Measurements from ENCODE around the gene LRP11. TPM values are rescaled to one million over a fixed set of nuclear protein-coding genes. Genes with fewer than 3 reads are reported as not detected.

LRP11 gene
- total RNA-seq, 2 experiments from 2014 or later: 1.8 to 2.1 TPM

GRCh38 chr6:149888659-149889058 lies 24.5 kb upstream of the LRP11 start:
- Mint-ChIP-seq H3K27me3 (no peaks in the 10 kb centered on the region), H3K4me3 (no peak overlapping the region), H3K27ac (no peak overlapping the region), H3K4me1 (no peaks in the 10 kb centered on the region), H3K36me3 (no peaks in the 10 kb centered on the region), H3K9me3 (no peaks in the 10 kb centered on the region)
- DNase-seq: no peak

GRCh38 chr6:149888093-149888492 lies 23.9 kb upstream of the LRP11 start:
- no peak for DNase-seq
- no peaks in the 10 kb centered on the region for H3K27me3 Mint-ChIP-seq
- H3K36me3 Mint-ChIP-seq: no peaks in the 10 kb centered on the region
- H3K27ac Mint-ChIP-seq: no peak overlapping the region
- H3K4me1 Mint-ChIP-seq: no peaks in the 10 kb centered on the region
- H3K4me3 Mint-ChIP-seq: no peak overlapping the region
- H3K9me3 Mint-ChIP-seq: no peaks in the 10 kb centered on the region

- no peak for DNase-seq
- no peak overlapping the region for H3K27ac Mint-ChIP-seq
- no peak overlapping the region for H3K4me3 Mint-ChIP-seq
- no peaks in the 10 kb centered on the region for H3K9me3 Mint-ChIP-seq
- H3K36me3 Mint-ChIP-seq: no peaks in the 10 kb centered on the region
- no peaks in the 10 kb centered on the region for H3K4me1 Mint-ChIP-seq
- H3K27me3 Mint-ChIP-seq: no peaks in the 10 kb centered on the region
Observed at GRCh38 chr6:149887343-149887742, 23.2 kb upstream of the LRP11 start.

GRCh38 chr6:149885888-149886287 lies 21.7 kb upstream of the LRP11 start:
- no peaks in the 10 kb centered on the region for H3K9me3 Mint-ChIP-seq
- no peaks in the 10 kb centered on the region for H3K27me3 Mint-ChIP-seq
- no peaks in the 10 kb centered on the region for H3K36me3 Mint-ChIP-seq

GRCh38 chr6:149884617-149885016 lies 20.5 kb upstream of the LRP11 start:
- Mint-ChIP-seq H3K4me3 (no peak overlapping the region), H3K4me1 (no peaks in the 10 kb centered on the region), H3K27ac (no peak overlapping the region), H3K36me3 (no peaks in the 10 kb centered on the region), H3K9me3 (no peaks in the 10 kb centered on the region), H3K27me3 (peaks cover 3% of the 10 kb centered on the region)
- DNase-seq: no peak

More at GRCh38 chr6:149885888-149886287, 21.7 kb upstream of the LRP11 start:
- DNase-seq: no peak
- Mint-ChIP-seq H3K4me3 (no peak overlapping the region), H3K27ac (no peak overlapping the region), H3K4me1 (no peaks in the 10 kb centered on the region)

- Mint-ChIP-seq H3K4me1 (no peaks in the 10 kb centered on the region), H3K4me3 (no peak overlapping the region), H3K9me3 (no peaks in the 10 kb centered on the region), H3K27me3 (peaks cover 7% of the 10 kb centered on the region), H3K36me3 (no peaks in the 10 kb centered on the region), H3K27ac (no peak overlapping the region)
- DNase-seq: no peak
Observed at GRCh38 chr6:149884215-149884614, 20.1 kb upstream of the LRP11 start.

- DNase-seq: no peak
- Mint-ChIP-seq H3K9me3 (no peaks in the 10 kb centered on the region), H3K36me3 (no peaks in the 10 kb centered on the region), H3K27me3 (peaks cover 27% of the 10 kb centered on the region), H3K4me1 (no peaks in the 10 kb centered on the region), H3K4me3 (no peak overlapping the region), H3K27ac (no peak overlapping the region)
Observed at GRCh38 chr6:149881860-149882259, 17.7 kb upstream of the LRP11 start.

GRCh38 chr6:149881066-149881766 lies 17.1 kb upstream of the LRP11 start:
- no peak for DNase-seq
- Mint-ChIP-seq H3K9me3 (no peaks in the 10 kb centered on the region), H3K4me1 (no peaks in the 10 kb centered on the region), H3K27ac (no peak overlapping the region), H3K27me3 (peaks cover 27% of the 10 kb centered on the region), H3K4me3 (no peak overlapping the region), H3K36me3 (no peaks in the 10 kb centered on the region)

- no peak for DNase-seq
- Mint-ChIP-seq H3K4me3 (no peak overlapping the region), H3K36me3 (no peaks in the 10 kb centered on the region), H3K27ac (no peak overlapping the region), H3K9me3 (no peaks in the 10 kb centered on the region), H3K4me1 (no peaks in the 10 kb centered on the region), H3K27me3 (peaks cover 31% of the 10 kb centered on the region)
Observed at GRCh38 chr6:149877659-149878058, 13.5 kb upstream of the LRP11 start.

- no peak overlapping the region for H3K4me3 Mint-ChIP-seq
- peaks cover 3% of the 10 kb centered on the region for H3K9me3 Mint-ChIP-seq
- no peak overlapping the region for H3K27ac Mint-ChIP-seq
- peaks cover 31% of the 10 kb centered on the region for H3K27me3 Mint-ChIP-seq
- no peaks in the 10 kb centered on the region for H3K4me1 Mint-ChIP-seq
- H3K36me3 Mint-ChIP-seq: no peaks in the 10 kb centered on the region
- no peak for DNase-seq
Observed at GRCh38 chr6:149876241-149876933, 12.2 kb upstream of the LRP11 start.

GRCh38 chr6:149872233-149872632 lies 8.1 kb upstream of the LRP11 start:
- no peaks in the 10 kb centered on the region for H3K36me3 Mint-ChIP-seq
- H3K9me3 Mint-ChIP-seq: peaks cover 3% of the 10 kb centered on the region
- peaks cover 6% of the 10 kb centered on the region for H3K27me3 Mint-ChIP-seq
- no peak overlapping the region for H3K4me3 Mint-ChIP-seq
- no peak for DNase-seq
- H3K4me1 Mint-ChIP-seq: no peaks in the 10 kb centered on the region
- no peak overlapping the region for H3K27ac Mint-ChIP-seq

GRCh38 chr6:149871182-149871581 lies 7.0 kb upstream of the LRP11 start:
- no peak overlapping the region for H3K27ac Mint-ChIP-seq
- no peaks in the 10 kb centered on the region for H3K36me3 Mint-ChIP-seq
- H3K4me3 Mint-ChIP-seq: no peak overlapping the region
- H3K27me3 Mint-ChIP-seq: peaks cover 4% of the 10 kb centered on the region
- DNase-seq: no peak
- peaks cover 3% of the 10 kb centered on the region for H3K9me3 Mint-ChIP-seq
- H3K4me1 Mint-ChIP-seq: no peaks in the 10 kb centered on the region

- H3K9me3 Mint-ChIP-seq: peaks cover 3% of the 10 kb centered on the region
- peaks cover 2% of the 10 kb centered on the region for H3K4me1 Mint-ChIP-seq
- DNase-seq: no peak
- H3K27ac Mint-ChIP-seq: no peak overlapping the region
- no peaks in the 10 kb centered on the region for H3K36me3 Mint-ChIP-seq
- H3K27me3 Mint-ChIP-seq: no peaks in the 10 kb centered on the region
- H3K4me3 Mint-ChIP-seq: no peak overlapping the region
Observed at GRCh38 chr6:149869275-149869892, 5.2 kb upstream of the LRP11 start.

GRCh38 chr6:149867876-149868640 lies 3.9 kb upstream of the LRP11 start:
- Mint-ChIP-seq H3K27ac (no peak overlapping the region), H3K4me1 (peaks cover 2% of the 10 kb centered on the region), H3K36me3 (no peaks in the 10 kb centered on the region), H3K27me3 (peaks cover 1% of the 10 kb centered on the region), H3K4me3 (no peak overlapping the region), H3K9me3 (peaks cover 3% of the 10 kb centered on the region)
- DNase-seq: no peak
